Inflammatory macrophage treated with lipopolysaccharide for 1 hour (primary cell): ENCODE measurements around the gene CPLANE2.
"Not testable (repeated sequence)": the region's sequence is repeated elsewhere in the genome, so short reads cannot be mapped to it uniquely, and the experiment has no call there.

ENCODE experiments used
- DNase-seq, 2 donors: peaks; one replicate each; pipeline ENCODE4 v3.0.0-alpha.2; 2020 to 2022

The CPLANE2 gene

GRCh38 chr1:16248603-16249516, 11.9 kb upstream of the CPLANE2 start:
- DNase-seq: peak; percentile 13 to 21

DNA sequence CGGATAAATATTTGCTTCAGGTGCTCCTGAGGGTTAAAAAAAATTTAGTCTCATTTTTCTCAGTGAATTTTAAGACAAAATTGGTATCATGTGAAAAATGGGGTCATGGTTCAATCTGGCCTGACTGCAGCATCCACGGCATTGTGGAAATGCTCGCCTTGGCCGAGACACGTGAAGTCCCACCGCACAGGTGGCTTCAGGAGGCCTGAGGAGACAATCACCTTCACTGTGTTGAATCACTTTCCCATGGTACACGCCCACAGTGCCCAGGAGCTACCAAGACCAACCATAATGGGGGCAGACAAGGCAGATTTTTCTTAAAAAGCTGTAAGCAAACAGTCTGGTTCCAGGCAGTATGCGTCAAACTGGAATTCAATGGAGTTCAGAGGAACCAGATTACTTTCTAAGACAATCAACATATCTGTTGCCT, 11.0 kb upstream of the CPLANE2 start:
- no peak for DNase-seq

DNA sequence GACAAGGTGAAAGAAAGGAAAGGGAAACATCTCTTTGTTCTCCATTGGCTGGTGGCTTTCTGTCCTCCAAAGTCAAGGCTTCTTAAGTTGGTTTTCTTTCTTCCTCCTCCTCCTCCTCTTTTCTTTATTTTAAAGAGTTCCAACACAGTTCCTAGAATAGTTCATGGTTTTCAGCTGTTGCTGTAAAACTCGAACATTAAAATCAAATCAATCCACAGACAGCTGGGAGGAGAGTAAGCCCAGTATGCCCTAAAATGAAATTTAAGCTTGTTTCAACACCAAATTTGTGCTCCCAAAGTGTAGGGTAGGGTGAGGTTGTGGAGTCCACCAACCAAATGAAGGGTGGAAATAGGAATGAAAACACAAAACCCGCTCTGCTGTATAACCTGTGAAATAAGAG, 10.5 kb upstream of the CPLANE2 start:
- no peak for DNase-seq

DNA sequence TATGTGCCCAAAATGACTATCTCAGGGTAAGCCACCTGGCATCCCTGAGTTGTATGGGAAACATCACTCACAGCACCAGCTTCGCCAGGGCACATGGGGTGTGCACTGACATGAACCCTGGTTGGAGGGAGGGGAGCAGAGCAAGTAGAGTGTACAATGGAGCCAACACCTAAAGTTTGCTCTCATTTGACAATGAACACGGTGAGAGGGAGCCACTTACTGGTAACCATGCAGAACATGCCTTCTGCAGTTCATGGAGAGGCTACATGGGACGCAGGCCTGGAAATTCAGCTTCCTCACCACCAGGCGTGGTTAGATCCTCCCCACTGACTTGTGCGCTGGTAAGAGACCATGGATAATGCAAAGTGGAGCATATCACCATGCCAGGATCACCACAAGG, 10.0 kb upstream of the CPLANE2 start:
- DNase-seq: no peak

- DNase-seq: not testable (repeated sequence)
Measured at GRCh38 chr1:16246239-16246638, 9.3 kb upstream of the CPLANE2 start.

DNA sequence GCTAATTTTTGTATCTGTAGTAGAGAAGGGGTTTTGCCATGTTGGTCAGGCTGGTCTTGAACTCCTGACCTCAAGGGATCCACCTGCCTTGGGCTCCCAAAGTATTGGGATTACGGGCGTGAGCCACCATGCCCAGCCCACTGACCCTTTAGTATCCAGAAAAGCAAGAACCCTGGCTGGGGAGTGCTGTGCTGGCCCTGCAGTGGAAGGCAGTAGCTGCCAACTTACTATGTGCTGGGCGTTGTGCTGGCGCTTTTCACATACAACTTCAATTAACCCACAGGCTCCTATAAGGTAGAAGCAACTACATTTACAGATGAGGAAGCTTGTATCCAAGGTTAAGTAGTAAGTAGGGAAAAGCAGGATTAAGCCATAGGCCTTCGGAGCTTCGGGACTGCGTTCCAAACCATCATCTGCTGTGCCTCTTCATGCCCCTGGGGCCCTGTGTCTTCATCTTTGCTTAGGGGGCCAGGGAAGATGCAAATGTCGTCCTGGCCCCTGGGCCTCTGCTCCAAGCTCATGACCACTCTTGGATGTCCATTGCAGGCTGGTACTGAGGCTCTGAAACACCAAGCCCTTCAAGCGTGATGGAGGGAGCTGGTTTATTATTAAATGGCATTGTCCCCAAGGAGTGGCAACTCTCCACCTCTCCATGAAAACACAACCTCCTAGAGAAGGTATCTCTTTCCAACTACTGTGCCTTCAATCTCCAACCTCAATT, 8.7 kb upstream of the CPLANE2 start:
- no peak for DNase-seq

GRCh38 chr1:16244650-16245285, 7.8 kb upstream of the CPLANE2 start:
- no peak for DNase-seq

- peak; percentile 57 to 89 for DNase-seq
Measured at GRCh38 chr1:16243936-16244649, 7.1 kb upstream of the CPLANE2 start.

GRCh38 chr1:16243215-16243610, 6.2 kb upstream of the CPLANE2 start:
- no peak for DNase-seq

DNA sequence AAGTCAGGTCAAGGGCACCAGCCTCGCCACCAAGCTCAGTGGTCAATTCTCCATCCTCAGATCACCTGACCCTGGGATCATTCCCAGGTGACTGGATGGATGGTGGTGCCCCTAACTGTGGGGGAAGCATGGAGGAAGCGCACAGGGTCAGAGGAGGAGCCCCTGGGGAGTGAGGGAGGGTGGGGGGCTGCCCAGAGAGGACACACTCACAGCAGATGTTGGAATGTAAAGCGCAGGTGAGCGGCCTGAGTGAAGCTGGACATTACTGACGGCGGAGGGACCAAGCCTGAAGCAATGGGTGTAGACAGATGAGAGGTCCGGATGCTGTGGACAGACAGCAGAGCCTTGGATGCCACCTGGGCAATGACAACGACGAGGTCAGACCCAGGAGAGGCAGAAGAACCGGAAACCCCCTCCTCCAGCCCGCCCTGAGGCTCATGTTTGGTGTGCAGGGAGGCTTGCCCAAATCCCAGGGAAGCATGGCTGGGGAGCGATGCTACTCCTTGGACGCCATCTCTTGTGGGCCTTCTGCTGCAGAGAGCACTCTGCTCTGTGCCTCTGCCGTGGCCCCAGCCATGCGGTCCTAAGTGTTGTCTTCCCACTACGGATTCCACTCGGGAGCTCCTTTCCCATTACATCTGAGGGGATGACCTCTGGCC, 5.7 kb upstream of the CPLANE2 start:
- no peak for DNase-seq

DNA sequence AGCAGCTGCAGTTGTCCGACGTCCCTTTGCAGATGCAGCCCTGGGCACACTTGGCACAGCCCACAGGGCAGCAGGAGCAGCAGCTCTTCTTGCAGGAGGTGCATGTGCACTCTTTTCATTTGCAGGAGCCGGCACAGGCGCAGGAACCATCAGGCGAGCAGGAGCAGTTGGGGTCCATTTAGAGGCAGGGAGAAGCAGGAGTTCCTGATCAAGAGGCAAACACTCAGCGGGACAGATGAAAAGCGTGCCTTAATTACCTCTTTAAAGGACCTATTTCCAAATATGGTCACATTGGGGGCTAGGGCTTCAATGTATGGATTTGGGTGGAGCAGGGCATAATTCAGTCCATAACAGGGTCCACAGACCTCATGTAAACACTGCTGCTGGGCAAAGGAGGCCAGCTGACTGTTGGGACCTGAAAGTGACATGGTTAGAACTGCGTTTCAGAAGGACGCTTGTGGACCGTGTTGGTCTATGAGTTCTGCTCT, 4.3 kb upstream of the CPLANE2 start:
- DNase-seq: no peak

DNA sequence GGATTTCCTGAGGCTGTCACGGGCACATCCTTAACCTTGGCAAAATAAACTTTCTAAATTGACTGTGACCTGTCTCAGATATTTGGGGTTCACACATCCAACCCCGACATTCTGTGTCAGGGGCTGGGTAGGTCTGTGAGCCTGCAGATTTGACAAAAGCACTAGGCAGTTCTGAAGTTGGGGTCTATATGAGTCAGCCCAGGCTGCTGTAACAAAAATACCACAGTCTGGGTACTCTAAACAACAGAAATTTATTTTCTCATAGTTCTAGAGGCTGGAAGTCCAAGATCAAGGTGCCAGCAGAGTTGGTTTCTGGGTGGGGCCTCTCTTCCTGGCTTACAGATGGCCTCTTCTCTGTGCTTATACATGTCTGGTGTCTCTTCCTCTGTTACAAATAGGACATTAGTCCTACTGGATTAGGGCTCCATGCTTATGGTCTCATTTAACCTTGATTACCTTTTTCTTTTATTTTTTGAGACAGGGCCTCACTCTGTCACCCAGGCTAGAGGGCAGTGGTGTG, 3.0 kb upstream of the CPLANE2 start:
- DNase-seq: no peak

DNA sequence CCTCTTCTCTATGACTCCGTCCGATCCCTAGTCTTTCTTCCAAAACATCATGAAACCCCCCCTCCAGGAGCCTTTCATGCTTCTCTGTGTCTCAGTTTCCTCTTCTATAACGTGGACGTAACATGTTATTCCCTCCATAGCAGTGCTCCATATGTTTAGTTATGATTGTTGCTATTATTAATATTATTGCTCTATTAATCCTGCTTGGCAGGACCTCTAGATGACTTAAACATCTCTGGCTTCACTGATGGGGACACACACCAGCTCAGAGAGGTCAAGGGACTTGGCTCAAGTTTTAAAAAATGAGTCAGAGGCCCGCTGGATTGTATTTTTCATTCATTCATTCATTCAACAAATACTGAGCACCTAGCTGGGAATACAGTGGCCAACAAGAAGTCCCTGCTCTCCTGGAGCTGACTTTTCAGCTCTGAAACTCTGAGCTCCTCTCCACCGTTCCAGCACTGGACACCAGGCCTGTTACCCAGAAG, 404 bp upstream of the CPLANE2 start:
- no peak for DNase-seq

GRCh38 chr1:16235944-16236510, 956 bp downstream of the CPLANE2 start:
- peak; percentile 8 to 24 for DNase-seq

DNA sequence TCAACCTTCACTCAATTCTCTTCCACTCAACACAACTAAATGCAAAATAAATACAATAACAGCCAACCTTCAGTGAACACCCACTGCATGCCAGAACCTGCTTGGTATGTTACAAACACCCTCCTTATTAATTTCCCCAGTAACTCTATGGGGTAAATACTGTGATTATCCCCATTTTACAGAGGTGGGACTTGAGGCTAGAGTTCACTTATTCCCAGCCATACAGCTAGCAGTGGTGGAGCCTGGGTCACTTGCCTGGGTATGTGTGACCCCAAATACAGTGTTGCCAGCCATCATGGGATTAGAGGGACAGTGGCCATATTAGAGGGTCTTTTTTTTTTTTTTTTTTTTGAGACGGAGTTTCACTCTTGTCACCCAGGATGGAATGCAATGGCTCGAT, 1.6 kb downstream of the CPLANE2 start:
- no peak for DNase-seq

DNA sequence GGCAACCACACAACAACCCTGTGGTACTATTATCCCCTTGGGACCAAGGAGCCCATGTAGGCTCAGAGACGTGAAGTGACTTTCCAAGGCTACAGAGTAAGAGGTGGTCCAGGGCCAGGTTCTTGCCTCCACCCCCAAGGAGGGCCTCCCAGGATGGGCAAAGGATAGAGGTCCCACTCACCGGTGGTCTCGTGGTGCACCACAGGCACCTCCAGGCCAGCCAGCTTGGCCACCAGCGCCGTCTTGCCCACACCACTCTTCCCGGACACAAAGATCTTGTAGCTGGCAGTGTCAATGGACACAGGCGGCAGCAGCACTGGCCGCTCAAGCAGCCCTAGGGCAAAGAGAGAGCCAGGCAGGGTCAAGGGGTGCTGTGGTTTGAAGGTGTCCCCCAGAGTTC, 3.6 kb downstream of the CPLANE2 start:
- no peak for DNase-seq

- no peak for DNase-seq
Measured at GRCh38 chr1:16232316-16232710, 4.7 kb downstream of the CPLANE2 start.

GRCh38 chr1:16231331-16232315, 5.4 kb downstream of the CPLANE2 start:
- DNase-seq: no peak

DNA sequence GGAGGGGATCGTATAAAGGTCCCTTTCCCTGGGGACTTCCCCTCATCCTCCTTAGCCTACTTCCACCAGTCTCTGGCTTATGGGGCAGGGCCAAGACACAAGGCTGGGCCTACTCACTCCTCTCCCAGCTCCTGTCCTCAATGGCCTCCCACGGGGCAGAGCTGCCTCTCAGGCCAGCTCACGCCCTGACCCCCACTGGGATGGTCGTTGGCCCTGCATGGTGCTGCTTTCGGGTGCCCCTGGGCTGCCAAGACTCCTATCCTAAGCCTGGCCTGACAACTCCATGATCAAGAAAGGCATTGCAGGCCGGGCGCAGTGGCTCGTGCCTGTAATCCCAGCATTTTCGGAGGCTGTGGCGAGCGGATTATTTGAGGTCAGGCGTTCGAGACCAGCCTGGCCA, 6.2 kb downstream of the CPLANE2 start:
- DNase-seq: no peak
